ENCODE results near the gene CREB3L1. TPM values are rescaled to one million over a fixed set of nuclear protein-coding genes. Genes with fewer than 3 reads are reported as not detected.
A peak's percentile ranks its signal among the peaks of the same experiment; 100 is the strongest.

Gene CREB3L1
- total RNA-seq, 1 experiment from 2014 or later = not detected

GRCh38 chr11:46308631-46309419 is 31.4 kb downstream of the CREB3L1 start:
- DNase-seq (ENCODE audit: unreplicated experiment) = peak; percentile 68
- Mint-ChIP-seq H3K27ac (ENCODE audit: low read depth, unreplicated experiment) (no peak overlapping the region), H3K36me3 (ENCODE audit: insufficient read depth, unreplicated experiment) (no peaks in the 10 kb centered on the region), H3K9me3 (ENCODE audit: unreplicated experiment) (no peaks in the 10 kb centered on the region), H3K4me3 (ENCODE audit: unreplicated experiment) (no peak overlapping the region), H3K4me1 (ENCODE audit: insufficient read depth, unreplicated experiment) (peaks cover 17% of the 10 kb centered on the region), H3K27me3 (ENCODE audit: insufficient read depth, unreplicated experiment) (no peaks in the 10 kb centered on the region)
- CTCF ChIA-PET = interaction anchor here (0.6 to 18.4 kb wide), 41 partner anchors 9 to 480 kb away, joined by 3 to 374 read pairs (median 4); partner anchors contain the start of gene CREB3L1
- POLR2A ChIA-PET = interaction anchor here (4.1 to 5.0 kb wide), 2 partner anchors 66 to 70 kb away, joined by 26 to 33 read pairs; no protein-coding TSS in a partner anchor
- BruUV-seq (replicated peaks) = no TSS peak
- peak; percentile 86 for TF ChIP-seq CTCF (IDR thresholded peaks at IDR 0.05; ENCODE audit: unreplicated experiment)
- intact Hi-C loops (cut with micrococcal nuclease) = loop anchor here (1.0 kb wide), 4 partner anchors 62 to 344 kb away; no protein-coding TSS in a partner anchor

DNA sequence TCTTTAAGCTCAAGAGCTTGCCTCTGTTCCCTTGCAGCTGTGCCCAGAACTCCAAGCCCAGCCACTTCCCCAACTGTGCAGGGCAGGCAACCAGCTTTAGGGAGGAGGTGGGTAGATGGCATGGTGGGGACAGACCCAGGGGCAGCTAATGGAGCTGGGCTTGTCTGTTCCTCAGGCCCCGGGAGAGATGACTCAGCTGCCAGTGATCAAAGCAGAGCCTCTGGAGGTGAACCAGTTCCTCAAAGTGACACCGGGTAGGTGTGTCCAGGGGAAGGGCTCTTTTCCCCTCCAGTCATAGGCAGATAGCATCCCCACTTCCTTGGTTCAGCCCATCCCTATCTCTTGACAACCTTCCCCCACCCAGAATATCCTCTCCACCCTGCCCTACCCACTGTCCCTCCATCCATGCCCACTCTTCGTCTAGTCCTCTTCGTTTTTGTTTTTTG is 32.4 kb downstream of the CREB3L1 start:
- CTCF ChIA-PET = interaction anchor here (0.5 to 18.4 kb wide), 31 partner anchors 9 to 344 kb away, joined by 3 to 374 read pairs (median 4); partner anchors contain the start of gene CREB3L1
- POLR2A ChIA-PET = interaction anchor here (0.6 to 5.0 kb wide), 4 partner anchors 34 to 345 kb away, joined by 3 to 33 read pairs (median 15); no protein-coding TSS in a partner anchor
- no peak for DNase-seq (ENCODE audit: unreplicated experiment)
- Mint-ChIP-seq H3K4me1 (ENCODE audit: insufficient read depth, unreplicated experiment) (peaks cover 17% of the 10 kb centered on the region), H3K36me3 (ENCODE audit: insufficient read depth, unreplicated experiment) (no peaks in the 10 kb centered on the region), H3K27ac (ENCODE audit: low read depth, unreplicated experiment) (no peak overlapping the region), H3K4me3 (ENCODE audit: unreplicated experiment) (no peak overlapping the region), H3K9me3 (ENCODE audit: unreplicated experiment) (no peaks in the 10 kb centered on the region), H3K27me3 (ENCODE audit: insufficient read depth, unreplicated experiment) (no peaks in the 10 kb centered on the region)
- no TSS peak for BruUV-seq (replicated peaks)
- intact Hi-C loops (cut with micrococcal nuclease) = no loop called here
- TF ChIP-seq CTCF (IDR thresholded peaks at IDR 0.05; ENCODE audit: unreplicated experiment) = no peak

DNA sequence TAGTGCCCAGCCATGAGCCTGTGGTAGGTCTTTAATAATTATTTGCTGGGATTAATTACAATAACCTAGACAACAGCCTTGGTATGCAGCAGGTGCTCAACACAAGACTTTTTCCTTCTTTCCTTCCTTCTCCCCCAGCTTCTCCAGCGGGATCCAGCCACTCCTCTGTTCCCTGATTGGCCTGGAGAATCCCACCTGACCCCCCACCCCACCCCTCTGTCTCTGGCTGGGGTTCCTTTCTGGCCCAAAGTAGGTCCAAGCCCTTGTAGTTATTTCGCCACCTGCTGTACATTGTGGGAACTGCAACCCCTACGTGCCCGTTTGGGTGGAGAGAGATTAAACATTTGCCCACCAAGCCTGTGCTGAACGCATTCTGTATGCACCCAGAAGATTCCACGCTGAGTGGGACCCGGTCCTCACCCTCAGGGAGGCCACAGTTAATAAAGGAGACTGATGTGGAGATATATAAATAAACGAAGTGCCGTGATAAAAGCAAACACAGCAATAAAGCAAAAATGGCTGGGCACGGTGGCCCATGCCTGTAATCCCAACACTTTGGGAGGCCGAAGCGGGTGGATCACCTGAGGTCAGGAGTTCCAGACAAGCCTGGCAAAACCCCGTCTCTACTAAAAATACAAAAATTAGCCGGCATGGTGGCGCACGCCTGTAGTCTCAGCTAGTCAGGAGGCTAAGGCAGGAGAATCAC is 37.7 kb downstream of the CREB3L1 start:
- CTCF ChIA-PET = interaction anchor here (0.5 to 18.4 kb wide), 26 partner anchors 9 to 492 kb away, joined by 3 to 374 read pairs (median 4); no protein-coding TSS in a partner anchor
- no peaks in the 10 kb centered on the region for H3K27me3 Mint-ChIP-seq (ENCODE audit: insufficient read depth, unreplicated experiment)
- no peaks in the 10 kb centered on the region for H3K9me3 Mint-ChIP-seq (ENCODE audit: unreplicated experiment)
- peak; percentile 83 for TF ChIP-seq CTCF (IDR thresholded peaks at IDR 0.05; ENCODE audit: unreplicated experiment)
- intact Hi-C loops (cut with micrococcal nuclease) = no loop called here
- POLR2A ChIA-PET = interaction anchor here (0.9 to 2.8 kb wide), 3 partner anchors 72 to 194 kb away, joined by 3 to 8 read pairs (median 4); no protein-coding TSS in a partner anchor
- DNase-seq (ENCODE audit: unreplicated experiment) = peak; percentile 87
- no peak overlapping the region for H3K4me3 Mint-ChIP-seq (ENCODE audit: unreplicated experiment)
- no TSS peak for BruUV-seq (replicated peaks)
- H3K36me3 Mint-ChIP-seq (ENCODE audit: insufficient read depth, unreplicated experiment) = no peaks in the 10 kb centered on the region
- H3K27ac Mint-ChIP-seq (ENCODE audit: low read depth, unreplicated experiment) = no peak overlapping the region
- H3K4me1 Mint-ChIP-seq (ENCODE audit: insufficient read depth, unreplicated experiment) = peaks cover 7% of the 10 kb centered on the region

Data from MCF 10A (cell line).